ENCODE results near the gene CFAP61.

DNA sequence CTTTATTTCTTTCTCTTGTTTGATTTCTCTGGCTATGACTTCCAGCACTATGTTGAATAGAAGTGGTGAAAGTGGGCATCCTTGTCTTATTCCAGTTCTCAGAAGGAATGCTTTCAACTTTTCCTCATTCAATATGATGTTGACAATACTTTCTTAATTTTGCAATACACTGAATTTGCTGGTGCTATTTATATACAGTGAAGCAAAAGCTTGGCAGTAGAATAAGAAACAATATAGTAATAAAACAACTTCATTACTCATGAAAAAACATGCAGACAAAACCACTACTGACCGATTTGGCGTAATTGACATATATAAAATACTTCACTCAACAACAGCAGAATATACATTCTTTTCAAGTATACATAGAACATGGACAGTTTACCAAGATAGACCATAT lies 96.4 kb downstream of the CFAP61 start:
- TF ChIP-seq POLR2AphosphoS5 (IDR thresholded peaks at IDR 0.05; ENCODE audit: low read depth, low read length): no peak
- TF ChIP-seq NFIC (IDR thresholded peaks at IDR 0.05; ENCODE audit: borderline replicate concordance): no peak
- TF ChIP-seq, protein P1, sequence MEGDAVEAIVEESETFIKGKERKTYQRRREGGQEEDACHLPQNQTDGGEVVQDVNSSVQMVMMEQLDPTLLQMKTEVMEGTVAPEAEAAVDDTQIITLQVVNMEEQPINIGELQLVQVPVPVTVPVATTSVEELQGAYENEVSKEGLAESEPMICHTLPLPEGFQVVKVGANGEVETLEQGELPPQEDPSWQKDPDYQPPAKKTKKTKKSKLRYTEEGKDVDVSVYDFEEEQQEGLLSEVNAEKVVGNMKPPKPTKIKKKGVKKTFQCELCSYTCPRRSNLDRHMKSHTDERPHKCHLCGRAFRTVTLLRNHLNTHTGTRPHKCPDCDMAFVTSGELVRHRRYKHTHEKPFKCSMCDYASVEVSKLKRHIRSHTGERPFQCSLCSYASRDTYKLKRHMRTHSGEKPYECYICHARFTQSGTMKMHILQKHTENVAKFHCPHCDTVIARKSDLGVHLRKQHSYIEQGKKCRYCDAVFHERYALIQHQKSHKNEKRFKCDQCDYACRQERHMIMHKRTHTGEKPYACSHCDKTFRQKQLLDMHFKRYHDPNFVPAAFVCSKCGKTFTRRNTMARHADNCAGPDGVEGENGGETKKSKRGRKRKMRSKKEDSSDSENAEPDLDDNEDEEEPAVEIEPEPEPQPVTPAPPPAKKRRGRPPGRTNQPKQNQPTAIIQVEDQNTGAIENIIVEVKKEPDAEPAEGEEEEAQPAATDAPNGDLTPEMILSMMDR (IDR thresholded peaks at IDR 0.05): no peak
- TF ChIP-seq, protein P2, sequence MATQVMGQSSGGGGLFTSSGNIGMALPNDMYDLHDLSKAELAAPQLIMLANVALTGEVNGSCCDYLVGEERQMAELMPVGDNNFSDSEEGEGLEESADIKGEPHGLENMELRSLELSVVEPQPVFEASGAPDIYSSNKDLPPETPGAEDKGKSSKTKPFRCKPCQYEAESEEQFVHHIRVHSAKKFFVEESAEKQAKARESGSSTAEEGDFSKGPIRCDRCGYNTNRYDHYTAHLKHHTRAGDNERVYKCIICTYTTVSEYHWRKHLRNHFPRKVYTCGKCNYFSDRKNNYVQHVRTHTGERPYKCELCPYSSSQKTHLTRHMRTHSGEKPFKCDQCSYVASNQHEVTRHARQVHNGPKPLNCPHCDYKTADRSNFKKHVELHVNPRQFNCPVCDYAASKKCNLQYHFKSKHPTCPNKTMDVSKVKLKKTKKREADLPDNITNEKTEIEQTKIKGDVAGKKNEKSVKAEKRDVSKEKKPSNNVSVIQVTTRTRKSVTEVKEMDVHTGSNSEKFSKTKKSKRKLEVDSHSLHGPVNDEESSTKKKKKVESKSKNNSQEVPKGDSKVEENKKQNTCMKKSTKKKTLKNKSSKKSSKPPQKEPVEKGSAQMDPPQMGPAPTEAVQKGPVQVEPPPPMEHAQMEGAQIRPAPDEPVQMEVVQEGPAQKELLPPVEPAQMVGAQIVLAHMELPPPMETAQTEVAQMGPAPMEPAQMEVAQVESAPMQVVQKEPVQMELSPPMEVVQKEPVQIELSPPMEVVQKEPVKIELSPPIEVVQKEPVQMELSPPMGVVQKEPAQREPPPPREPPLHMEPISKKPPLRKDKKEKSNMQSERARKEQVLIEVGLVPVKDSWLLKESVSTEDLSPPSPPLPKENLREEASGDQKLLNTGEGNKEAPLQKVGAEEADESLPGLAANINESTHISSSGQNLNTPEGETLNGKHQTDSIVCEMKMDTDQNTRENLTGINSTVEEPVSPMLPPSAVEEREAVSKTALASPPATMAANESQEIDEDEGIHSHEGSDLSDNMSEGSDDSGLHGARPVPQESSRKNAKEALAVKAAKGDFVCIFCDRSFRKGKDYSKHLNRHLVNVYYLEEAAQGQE (IDR thresholded peaks at IDR 0.05; ENCODE audit: low read depth, low read length): no peak
